ENCODE measurements around the gene LSAMP. TPM values are rescaled to one million over a fixed set of nuclear protein-coding genes. Genes with fewer than 3 reads are reported as not detected.

The LSAMP gene
- total and polyA plus RNA-seq, 2 of the 8 experiments (the other 6 are each of a cell fraction or from before 2014, with no cell fraction given) = 1.8 to 5.7 TPM

- TF ChIP-seq EZH2 (IDR thresholded peaks at IDR 0.05; ENCODE audit: low read depth, low read length, severe bottlenecking) = no peak
- TF ChIP-seq, protein P1, sequence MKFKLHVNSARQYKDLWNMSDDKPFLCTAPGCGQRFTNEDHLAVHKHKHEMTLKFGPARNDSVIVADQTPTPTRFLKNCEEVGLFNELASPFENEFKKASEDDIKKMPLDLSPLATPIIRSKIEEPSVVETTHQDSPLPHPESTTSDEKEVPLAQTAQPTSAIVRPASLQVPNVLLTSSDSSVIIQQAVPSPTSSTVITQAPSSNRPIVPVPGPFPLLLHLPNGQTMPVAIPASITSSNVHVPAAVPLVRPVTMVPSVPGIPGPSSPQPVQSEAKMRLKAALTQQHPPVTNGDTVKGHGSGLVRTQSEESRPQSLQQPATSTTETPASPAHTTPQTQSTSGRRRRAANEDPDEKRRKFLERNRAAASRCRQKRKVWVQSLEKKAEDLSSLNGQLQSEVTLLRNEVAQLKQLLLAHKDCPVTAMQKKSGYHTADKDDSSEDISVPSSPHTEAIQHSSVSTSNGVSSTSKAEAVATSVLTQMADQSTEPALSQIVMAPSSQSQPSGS (IDR thresholded peaks at IDR 0.05; ENCODE audit: low read length) = no peak
- no peak for TF ChIP-seq PHF8 (conservative IDR thresholded peaks at IDR 0.05; ENCODE audit: low read depth, low read length)
Measured at GRCh38 chr3:115931581-115931980, 513.7 kb downstream of the LSAMP start (continued).

Measured in H1 (cell line).